ENCODE results near the gene C2orf49.

Gene C2orf49

GRCh38 chr2:105296017-105296611, 41.2 kb upstream of the C2orf49 start:
- TF ChIP-seq CSRNP3 (CRISPR knock-in tag; IDR thresholded peaks at IDR 0.05), result no peak
- TF ChIP-seq PPARA (CRISPR knock-in tag; IDR thresholded peaks at IDR 0.05; ENCODE audit: borderline replicate concordance), result no peak
- TF ChIP-seq ZNF8 (CRISPR knock-in tag; IDR thresholded peaks at IDR 0.05), result no peak
- no peak for TF ChIP-seq TCF4 (CRISPR knock-in tag; IDR thresholded peaks at IDR 0.05; ENCODE audit: borderline replicate concordance)
- no peak for TF ChIP-seq ARNTL (CRISPR knock-in tag; IDR thresholded peaks at IDR 0.05; ENCODE audit: borderline replicate concordance, low read depth)
- no peak for TF ChIP-seq BACH2 (CRISPR knock-in tag; IDR thresholded peaks at IDR 0.05; ENCODE audit: borderline replicate concordance)
- TF ChIP-seq ISL1 (CRISPR knock-in tag; IDR thresholded peaks at IDR 0.05), result no peak
- TF ChIP-seq CREB5 (CRISPR knock-in tag; IDR thresholded peaks at IDR 0.05; ENCODE audit: low read depth), result no peak
- TF ChIP-seq GLIS3 (CRISPR knock-in tag; IDR thresholded peaks at IDR 0.05), result no peak
- no peak for TF ChIP-seq TOX (CRISPR knock-in tag; IDR thresholded peaks at IDR 0.05; ENCODE audit: borderline replicate concordance)
- no peak for TF ChIP-seq RARB (CRISPR knock-in tag; IDR thresholded peaks at IDR 0.05)
- ATAC-seq, result no peak

- no peak for ATAC-seq
- TF ChIP-seq, protein P1, sequence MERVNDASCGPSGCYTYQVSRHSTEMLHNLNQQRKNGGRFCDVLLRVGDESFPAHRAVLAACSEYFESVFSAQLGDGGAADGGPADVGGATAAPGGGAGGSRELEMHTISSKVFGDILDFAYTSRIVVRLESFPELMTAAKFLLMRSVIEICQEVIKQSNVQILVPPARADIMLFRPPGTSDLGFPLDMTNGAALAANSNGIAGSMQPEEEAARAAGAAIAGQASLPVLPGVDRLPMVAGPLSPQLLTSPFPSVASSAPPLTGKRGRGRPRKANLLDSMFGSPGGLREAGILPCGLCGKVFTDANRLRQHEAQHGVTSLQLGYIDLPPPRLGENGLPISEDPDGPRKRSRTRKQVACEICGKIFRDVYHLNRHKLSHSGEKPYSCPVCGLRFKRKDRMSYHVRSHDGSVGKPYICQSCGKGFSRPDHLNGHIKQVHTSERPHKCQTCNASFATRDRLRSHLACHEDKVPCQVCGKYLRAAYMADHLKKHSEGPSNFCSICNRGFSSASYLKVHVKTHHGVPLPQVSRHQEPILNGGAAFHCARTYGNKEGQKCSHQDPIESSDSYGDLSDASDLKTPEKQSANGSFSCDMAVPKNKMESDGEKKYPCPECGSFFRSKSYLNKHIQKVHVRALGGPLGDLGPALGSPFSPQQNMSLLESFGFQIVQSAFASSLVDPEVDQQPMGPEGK (CRISPR knock-in tag; IDR thresholded peaks at IDR 0.05; ENCODE audit: borderline replicate concordance), result no peak
- no peak for TF ChIP-seq ARNTL (CRISPR knock-in tag; IDR thresholded peaks at IDR 0.05; ENCODE audit: borderline replicate concordance, low read depth)
- no peak for TF ChIP-seq POU6F1 (CRISPR knock-in tag; IDR thresholded peaks at IDR 0.05; ENCODE audit: borderline replicate concordance, low read depth)
- no peak for TF ChIP-seq ZFP3 (CRISPR knock-in tag; IDR thresholded peaks at IDR 0.05)
- no peak for TF ChIP-seq RARB (CRISPR knock-in tag; IDR thresholded peaks at IDR 0.05)
- TF ChIP-seq ISL1 (CRISPR knock-in tag; IDR thresholded peaks at IDR 0.05), result no peak
- TF ChIP-seq TCF4 (CRISPR knock-in tag; IDR thresholded peaks at IDR 0.05; ENCODE audit: borderline replicate concordance), result no peak
- no peak for TF ChIP-seq CSDC2 (CRISPR knock-in tag; IDR thresholded peaks at IDR 0.05)
These were observed 40.1 kb upstream of the C2orf49 start for GRCh38 chr2:105297216-105297615.

DNA sequence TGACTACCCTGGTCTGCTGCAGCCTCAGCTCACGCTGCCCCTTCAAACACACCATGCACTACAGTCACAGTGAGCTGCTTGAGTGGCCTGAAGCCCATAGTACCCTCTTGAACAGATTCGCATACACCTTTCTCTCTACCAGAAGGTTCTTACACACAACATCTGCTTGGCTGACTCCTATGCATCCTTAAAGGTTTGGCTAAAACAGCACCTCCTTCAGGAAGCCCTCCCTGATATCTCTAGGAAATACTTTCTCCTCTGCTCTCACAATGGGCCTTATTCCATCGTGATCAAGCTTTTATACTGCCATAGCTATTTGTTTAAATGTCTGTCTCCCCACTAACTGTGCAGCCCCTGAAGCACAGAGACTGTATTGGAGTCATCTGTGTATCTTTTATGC, 39.3 kb upstream of the C2orf49 start:
- ATAC-seq, result no peak
- TF ChIP-seq ZFP3 (CRISPR knock-in tag; IDR thresholded peaks at IDR 0.05) (peak; percentile 94), ZFP30 (CRISPR knock-in tag; IDR thresholded peaks at IDR 0.05) (no peak)

DNA sequence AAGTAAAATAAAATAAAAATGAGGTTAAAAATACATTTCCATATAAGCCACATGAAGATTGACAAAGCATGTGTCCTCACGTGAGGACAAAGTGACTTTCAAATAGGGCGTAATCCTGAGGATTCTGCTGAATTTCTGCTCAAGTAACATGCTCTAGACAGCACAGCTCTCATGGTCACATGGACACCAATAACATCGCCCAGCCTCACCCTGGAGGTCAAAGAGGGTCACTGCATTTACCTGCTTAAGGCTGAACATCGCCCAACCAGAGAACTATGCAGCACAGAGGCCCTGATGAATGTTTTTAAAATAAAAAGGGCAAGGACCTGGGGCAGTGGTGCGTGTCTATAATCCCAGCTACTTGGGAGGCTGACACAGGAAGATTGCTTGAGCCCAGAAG, 38.0 kb upstream of the C2orf49 start:
- ATAC-seq, result no peak
- TF ChIP-seq ZNF70 (CRISPR knock-in tag; IDR thresholded peaks at IDR 0.05) (no peak), PPARA (CRISPR knock-in tag; IDR thresholded peaks at IDR 0.05; ENCODE audit: borderline replicate concordance) (no peak), CSDC2 (CRISPR knock-in tag; IDR thresholded peaks at IDR 0.05) (no peak), ZFP3 (CRISPR knock-in tag; IDR thresholded peaks at IDR 0.05) (no peak), CREB5 (CRISPR knock-in tag; IDR thresholded peaks at IDR 0.05; ENCODE audit: low read depth) (no peak), ZNF565 (CRISPR knock-in tag; conservative IDR thresholded peaks at IDR 0.05; ENCODE audit: low read depth) (no peak), RARB (CRISPR knock-in tag; IDR thresholded peaks at IDR 0.05) (no peak), ARNTL (CRISPR knock-in tag; IDR thresholded peaks at IDR 0.05; ENCODE audit: borderline replicate concordance, low read depth) (no peak), ZNF8 (CRISPR knock-in tag; IDR thresholded peaks at IDR 0.05) (no peak), ISL1 (CRISPR knock-in tag; IDR thresholded peaks at IDR 0.05) (no peak), BACH2 (CRISPR knock-in tag; IDR thresholded peaks at IDR 0.05; ENCODE audit: borderline replicate concordance) (no peak), CSRNP3 (CRISPR knock-in tag; IDR thresholded peaks at IDR 0.05) (no peak), GLIS3 (CRISPR knock-in tag; IDR thresholded peaks at IDR 0.05) (no peak), SNAI2 (CRISPR knock-in tag; IDR thresholded peaks at IDR 0.05) (no peak), ZC3H10 (CRISPR knock-in tag; IDR thresholded peaks at IDR 0.05) (no peak), TCF4 (CRISPR knock-in tag; IDR thresholded peaks at IDR 0.05; ENCODE audit: borderline replicate concordance) (no peak), OSR1 (CRISPR knock-in tag; IDR thresholded peaks at IDR 0.05) (no peak)
- TF ChIP-seq, protein P1 (CRISPR knock-in tag; IDR thresholded peaks at IDR 0.05; ENCODE audit: borderline replicate concordance), result no peak

Measured in SK-N-SH treated with all-trans-retinoic acid at 6 μM for 48 hours (cell line).